MCF 10A (cell line): ENCODE measurements around the gene ARHGEF37. TPM values are rescaled to one million over a fixed set of nuclear protein-coding genes. Genes with fewer than 3 reads are reported as not detected.

ENCODE experiments used
- BruUV-seq: library from RNA; stranded (reverse); fragments of 400-500 nt; replicated peaks from 2 replicates; lab custom pipeline; 2021; lab: Mats Ljungman, UMichigan
- CTCF ChIA-PET: fragments of 300-600 bp; sonication (Branson Sonifier 250); formaldehyde crosslinking; extraction: SDS; loops from one replicate; lab custom pipeline; 2021; ENCODE audit warnings: antibody characterized with exemption, inconsistent platforms; lab: Yijun Ruan, JAX
- POLR2A ChIA-PET: fragments of 300-600, 350-650 bp; sonication (Branson Sonifier 250); formaldehyde crosslinking; extraction: SDS; loops from one replicate; lab custom pipeline; 2020; ENCODE audit warnings: antibody characterized with exemption, inconsistent platforms; lab: Yijun Ruan, JAX
- DNase-seq: peaks from one replicate; pipeline ENCODE4 v3.0.0-alpha.2; 2018; ENCODE audit not compliant: unreplicated experiment
- H3K27ac Mint-ChIP-seq: one replicate; pipeline ENCODE4 v1.8.0; 2022; ENCODE audit warnings: mild to moderate bottlenecking, low read depth, mixed read lengths; ENCODE audit not compliant: unreplicated experiment
- H3K27me3 Mint-ChIP-seq: one replicate; pipeline ENCODE4 v1.8.0; 2022; ENCODE audit warnings: mixed read lengths; ENCODE audit not compliant: insufficient read depth, unreplicated experiment
- H3K36me3 Mint-ChIP-seq: one replicate; pipeline ENCODE4 v1.8.0; 2022; ENCODE audit warnings: mild to moderate bottlenecking, moderate library complexity, mixed read lengths; ENCODE audit not compliant: insufficient read depth, unreplicated experiment
- H3K4me1 Mint-ChIP-seq: one replicate; pipeline ENCODE4 v1.8.0; 2022; ENCODE audit warnings: mixed read lengths; ENCODE audit not compliant: insufficient read depth, unreplicated experiment
- H3K4me3 Mint-ChIP-seq: one replicate; pipeline ENCODE4 v1.8.0; 2022; ENCODE audit warnings: mild to moderate bottlenecking, moderate library complexity, mixed read lengths; ENCODE audit not compliant: unreplicated experiment
- H3K9me3 Mint-ChIP-seq: one replicate; pipeline ENCODE4 v1.8.0; 2022; ENCODE audit warnings: mixed read lengths; ENCODE audit not compliant: unreplicated experiment
- CTCF ChIP-seq: fragments of 200-600 bp; IDR thresholded peaks from one replicate; pipeline ENCODE4 v1.8.0; 2022; ENCODE audit warnings: antibody characterized with exemption, mild to moderate bottlenecking; ENCODE audit not compliant: unreplicated experiment
- intact Hi-C: fragments of 100-400 bp; cut with micrococcal nuclease; formaldehyde crosslinking; loops from 2 replicates; pipeline ENCODE4 v1.14.1; 2022
- total RNA-seq: library from RNA; stranded (reverse); gene quantifications from 2 replicates; pipeline ENCODE4 v1.2.3, GENCODE V29; 2022

The ARHGEF37 gene
- total RNA-seq, 1 experiment from 2014 or later = 3.9 TPM

GRCh38 chr5:149540089-149540488 is 41.2 kb upstream of the ARHGEF37 start:
- peaks cover 97% of the 10 kb centered on the region for H3K36me3 Mint-ChIP-seq
- no TSS peak for BruUV-seq
- H3K4me1 Mint-ChIP-seq = peaks cover 34% of the 10 kb centered on the region
- DNase-seq = no peak
- no peaks in the 10 kb centered on the region for H3K9me3 Mint-ChIP-seq
- H3K27ac Mint-ChIP-seq = peak overlapping the region; percentile 57
- intact Hi-C loops = no loop called here
- H3K27me3 Mint-ChIP-seq = no peaks in the 10 kb centered on the region
- no peak for TF ChIP-seq CTCF
- peak overlapping the region; percentile 29 for H3K4me3 Mint-ChIP-seq
- ChIA-PET CTCF (interaction anchor here (0.9 to 1.7 kb wide), 7 partner anchors 10 to 95 kb away, joined by 3 to 5 read pairs (median 3); partner anchors contain the start of gene CSNK1A1), POLR2A (interaction anchor here (0.6 to 14.7 kb wide), 7 partner anchors 9 to 220 kb away, joined by 3 to 379 read pairs (median 7); partner anchors contain the start of gene CSNK1A1)

- Mint-ChIP-seq H3K4me1 (peaks cover 32% of the 10 kb centered on the region), H3K27ac (no peak overlapping the region)
- CTCF ChIA-PET = interaction anchor here (0.5 to 1.7 kb wide), 8 partner anchors 10 to 1021 kb away, joined by 3 to 5 read pairs (median 4); no protein-coding TSS in a partner anchor
Measured at GRCh38 chr5:149541893-149542292, 39.4 kb upstream of the ARHGEF37 start.

GRCh38 chr5:149543361-149544027 is 37.8 kb upstream of the ARHGEF37 start:
- Mint-ChIP-seq H3K36me3 (peaks cover 100% of the 10 kb centered on the region), H3K9me3 (no peaks in the 10 kb centered on the region), H3K4me3 (peak overlapping the region; percentile 14), H3K4me1 (peaks cover 33% of the 10 kb centered on the region), H3K27me3 (no peaks in the 10 kb centered on the region), H3K27ac (no peak overlapping the region)
- TF ChIP-seq CTCF = no peak
- BruUV-seq = no TSS peak
- CTCF ChIA-PET = interaction anchor here (0.5 to 3.2 kb wide), 20 partner anchors 9 to 206 kb away, joined by 3 to 19 read pairs (median 4); no protein-coding TSS in a partner anchor
- POLR2A ChIA-PET = interaction anchor here (0.6 to 14.7 kb wide), 16 partner anchors 8 to 927 kb away, joined by 3 to 379 read pairs (median 5); partner anchors contain the start of genes ARHGEF37 and CSNK1A1
- intact Hi-C loops = no loop called here
- DNase-seq = no peak

More at GRCh38 chr5:149541893-149542292, 39.4 kb upstream of the ARHGEF37 start:
- BruUV-seq = no TSS peak
- intact Hi-C loops = no loop called here
- H3K4me3 Mint-ChIP-seq = no peak overlapping the region
- DNase-seq = no peak
- H3K27me3 Mint-ChIP-seq = no peaks in the 10 kb centered on the region
- no peaks in the 10 kb centered on the region for H3K9me3 Mint-ChIP-seq
- POLR2A ChIA-PET = interaction anchor here (0.6 to 14.7 kb wide), 9 partner anchors 7 to 413 kb away, joined by 3 to 379 read pairs (median 4); partner anchors contain the start of gene CSNK1A1
- no peak for TF ChIP-seq CTCF
- peaks cover 100% of the 10 kb centered on the region for H3K36me3 Mint-ChIP-seq

- BruUV-seq = no TSS peak
- ChIA-PET POLR2A (interaction anchor here (0.6 to 14.7 kb wide), 13 partner anchors 8 to 926 kb away, joined by 3 to 379 read pairs (median 6); partner anchors contain the start of genes ARHGEF37 and CSNK1A1), CTCF (interaction anchor here (0.5 to 3.2 kb wide), 18 partner anchors 11 to 172 kb away, joined by 3 to 19 read pairs (median 4); no protein-coding TSS in a partner anchor)
Measured at GRCh38 chr5:149544028-149544420, 37.3 kb upstream of the ARHGEF37 start.

More at GRCh38 chr5:149544028-149544420, 37.3 kb upstream of the ARHGEF37 start:
- DNase-seq = no peak
- Mint-ChIP-seq H3K27ac (no peak overlapping the region), H3K4me1 (peaks cover 33% of the 10 kb centered on the region), H3K9me3 (no peaks in the 10 kb centered on the region), H3K4me3 (peak overlapping the region; percentile 14), H3K36me3 (peaks cover 100% of the 10 kb centered on the region), H3K27me3 (no peaks in the 10 kb centered on the region)
- intact Hi-C loops = no loop called here
- no peak for TF ChIP-seq CTCF
